Omental fat pad (tissue), 4 donors: ENCODE measurements around the gene RASSF4. TPM values are rescaled to one million over a fixed set of nuclear protein-coding genes. Genes with fewer than 3 reads are reported as not detected.

ENCODE experiments used
- ATAC-seq: fragments of 150-250 bp; one replicate; pipeline ENCODE4 v1.9.1; 2016; ENCODE audit warnings: mild to moderate bottlenecking, moderate library complexity; ENCODE audit not compliant: low FRiP score
- DNase-seq: peaks from one replicate; pipeline ENCODE4 v3.0.0-alpha.2; 2019; ENCODE audit warnings: low spot score
- total RNA-seq, 4 donors: library from RNA; depleted of rRNA; stranded (reverse); fragments of >200 nt; gene quantifications; one replicate each; pipeline ENCODE4 v1.1.0, GENCODE V29; 2016
- TF ChIP-seq, protein P1 (sequence below), 3 donors: fragments of 450-650 bp; IDR thresholded peaks; one replicate each; pipeline ENCODE4 v1.5.1; 2016 to 2017; ENCODE audit warnings: antibody characterized with exemption in 3 of 3, mild to moderate bottlenecking in 3 of 3, moderate library complexity in 2 of 3

The RASSF4 gene
- total RNA-seq, 4 donors from 2014 or later = 75.1 to 229 (median 142) TPM

GRCh38 chr10:44960088-44960460, 472 bp downstream of the RASSF4 start:
- DNase-seq (no peak), ATAC-seq (no peak)
- TF ChIP-seq, protein P1, sequence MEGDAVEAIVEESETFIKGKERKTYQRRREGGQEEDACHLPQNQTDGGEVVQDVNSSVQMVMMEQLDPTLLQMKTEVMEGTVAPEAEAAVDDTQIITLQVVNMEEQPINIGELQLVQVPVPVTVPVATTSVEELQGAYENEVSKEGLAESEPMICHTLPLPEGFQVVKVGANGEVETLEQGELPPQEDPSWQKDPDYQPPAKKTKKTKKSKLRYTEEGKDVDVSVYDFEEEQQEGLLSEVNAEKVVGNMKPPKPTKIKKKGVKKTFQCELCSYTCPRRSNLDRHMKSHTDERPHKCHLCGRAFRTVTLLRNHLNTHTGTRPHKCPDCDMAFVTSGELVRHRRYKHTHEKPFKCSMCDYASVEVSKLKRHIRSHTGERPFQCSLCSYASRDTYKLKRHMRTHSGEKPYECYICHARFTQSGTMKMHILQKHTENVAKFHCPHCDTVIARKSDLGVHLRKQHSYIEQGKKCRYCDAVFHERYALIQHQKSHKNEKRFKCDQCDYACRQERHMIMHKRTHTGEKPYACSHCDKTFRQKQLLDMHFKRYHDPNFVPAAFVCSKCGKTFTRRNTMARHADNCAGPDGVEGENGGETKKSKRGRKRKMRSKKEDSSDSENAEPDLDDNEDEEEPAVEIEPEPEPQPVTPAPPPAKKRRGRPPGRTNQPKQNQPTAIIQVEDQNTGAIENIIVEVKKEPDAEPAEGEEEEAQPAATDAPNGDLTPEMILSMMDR (IDR thresholded peaks at IDR 0.05) = no peak

DNA sequence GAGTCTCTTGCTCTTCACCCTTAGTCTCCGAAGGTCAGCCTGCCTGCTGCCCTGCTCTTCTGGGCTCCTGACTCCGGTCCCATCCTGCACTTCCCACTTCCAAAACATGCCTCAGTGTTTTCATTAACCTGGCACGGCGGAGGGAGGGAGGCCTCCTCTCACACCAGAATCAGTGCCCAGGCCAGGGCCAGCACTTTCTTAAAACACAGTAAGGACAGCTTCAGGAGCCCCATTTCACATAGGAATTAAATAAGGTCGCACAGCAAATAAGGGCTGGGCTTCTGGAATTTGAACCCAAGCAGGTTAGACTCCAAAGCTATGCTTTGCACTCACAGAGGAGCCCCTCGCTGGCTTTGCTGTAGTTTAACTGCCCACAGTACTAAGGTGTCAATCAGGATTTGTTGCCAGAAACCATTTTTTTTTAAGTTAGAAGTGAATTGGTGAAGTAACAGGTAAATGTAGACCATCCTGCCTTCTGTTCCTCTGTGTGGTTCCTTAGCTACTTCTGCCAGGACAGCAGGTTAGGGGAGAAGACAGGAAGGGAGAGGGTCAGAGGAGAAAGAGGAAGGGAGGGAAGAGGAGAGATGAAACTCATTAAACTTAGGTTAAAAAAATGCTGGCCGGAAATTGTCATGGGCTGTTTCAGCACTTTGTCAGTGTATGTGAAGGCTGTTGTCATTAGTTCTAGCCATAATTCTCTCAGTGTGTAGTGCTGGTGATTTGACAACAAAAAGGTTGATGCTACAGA, 1.1 kb downstream of the RASSF4 start:
- peak; percentile 21 for DNase-seq
- TF ChIP-seq, protein P1 (IDR thresholded peaks at IDR 0.05) = no peak
- no peak for ATAC-seq

DNA sequence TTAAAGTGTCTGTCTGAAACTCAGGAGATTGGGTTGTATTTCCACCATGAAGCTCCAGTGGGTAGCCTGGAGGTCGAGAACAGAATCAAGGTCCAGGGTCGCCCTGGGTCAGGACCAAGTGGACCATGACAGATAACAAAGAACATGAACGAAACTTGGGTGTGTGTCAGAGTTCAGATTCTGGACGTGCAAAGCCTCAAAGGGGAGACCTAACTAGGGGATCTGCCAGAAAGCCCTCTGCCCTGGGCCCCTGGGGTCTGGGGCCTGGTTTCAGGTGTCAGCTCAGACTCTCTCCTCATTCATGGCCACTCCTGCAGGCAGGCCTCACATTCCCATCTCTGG, 1.6 kb downstream of the RASSF4 start:
- TF ChIP-seq, protein P1 (IDR thresholded peaks at IDR 0.05) = no peak
- ATAC-seq (no peak), DNase-seq (peak; percentile 15)

GRCh38 chr10:44961931-44962750, 2.5 kb downstream of the RASSF4 start:
- TF ChIP-seq, protein P1 (IDR thresholded peaks at IDR 0.05) = no peak
- ATAC-seq (no peak), DNase-seq (peak; percentile 16)

- ATAC-seq = no peak
Observed at GRCh38 chr10:44962870-44963738, 3.5 kb downstream of the RASSF4 start.

More at GRCh38 chr10:44962870-44963738, 3.5 kb downstream of the RASSF4 start:
- DNase-seq = peak; percentile 14
- TF ChIP-seq, protein P1 (IDR thresholded peaks at IDR 0.05) = no peak
